Endothelial cell of umbilical vein (primary cell): ENCODE measurements around the gene EDN2.

Experiments
- EZH2 ChIP-seq: IDR thresholded peaks from 2 replicates; pipeline ENCODE4 v1.6.1; 2012; ENCODE audit warnings: borderline replicate concordance, low read depth, mild to moderate bottlenecking, moderate library complexity, low read length, inconsistent platforms; ENCODE audit not compliant: severe bottlenecking
- JUN ChIP-seq: IDR thresholded peaks from 2 replicates; pipeline ENCODE4 v1.6.1; 2011; ENCODE audit warnings: borderline replicate concordance, low read depth; ENCODE audit not compliant: insufficient read length, insufficient read depth
- MYC ChIP-seq: IDR thresholded peaks from one replicate; pipeline ENCODE4 v1.6.1; 2011; ENCODE audit warnings: mild to moderate bottlenecking, low read depth, low read length
- POLR2AphosphoS5 ChIP-seq: IDR thresholded peaks from 2 replicates; pipeline ENCODE4 v1.6.1; 2012; ENCODE audit warnings: low read depth, mild to moderate bottlenecking, control low read depth, low read length, moderate library complexity; ENCODE audit not compliant: insufficient read depth
- TF ChIP-seq, protein P1 (sequence below), 2 donors: IDR thresholded peaks; 1 replicate in 1 of 2; 2 replicates in 1 of 2; pipeline ENCODE4 v1.5.1; 2011; ENCODE audit warnings: low read length in 2 of 2, mild to moderate bottlenecking in 2 of 2, moderate library complexity in 2 of 2, control low read depth in 1 of 2, inconsistent platforms in 1 of 2, low read depth in 1 of 2; ENCODE audit not compliant: insufficient read depth in 1 of 2; ENCODE audit errors: extremely low read depth in 1 of 2

DNA sequence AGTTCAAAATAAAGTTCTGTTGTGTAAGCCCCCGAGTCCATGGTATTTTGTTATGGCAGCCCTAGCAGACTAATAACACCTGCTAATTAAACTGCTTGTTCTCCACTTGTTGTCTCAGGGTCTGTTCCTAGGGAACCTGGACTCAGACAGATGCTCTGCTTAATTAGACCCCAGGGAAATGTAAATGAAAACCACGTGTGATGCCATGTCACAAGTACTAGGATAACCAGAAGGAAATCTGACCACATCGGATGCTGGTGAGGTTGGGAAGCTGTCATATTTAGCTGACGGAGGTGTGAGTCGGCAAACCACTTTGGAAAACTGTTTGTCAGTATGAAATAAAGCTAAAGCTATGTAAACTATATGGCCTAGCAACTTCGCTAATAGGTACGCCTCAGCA, 19.6 kb downstream of the EDN2 start:
- TF ChIP-seq, protein P1, sequence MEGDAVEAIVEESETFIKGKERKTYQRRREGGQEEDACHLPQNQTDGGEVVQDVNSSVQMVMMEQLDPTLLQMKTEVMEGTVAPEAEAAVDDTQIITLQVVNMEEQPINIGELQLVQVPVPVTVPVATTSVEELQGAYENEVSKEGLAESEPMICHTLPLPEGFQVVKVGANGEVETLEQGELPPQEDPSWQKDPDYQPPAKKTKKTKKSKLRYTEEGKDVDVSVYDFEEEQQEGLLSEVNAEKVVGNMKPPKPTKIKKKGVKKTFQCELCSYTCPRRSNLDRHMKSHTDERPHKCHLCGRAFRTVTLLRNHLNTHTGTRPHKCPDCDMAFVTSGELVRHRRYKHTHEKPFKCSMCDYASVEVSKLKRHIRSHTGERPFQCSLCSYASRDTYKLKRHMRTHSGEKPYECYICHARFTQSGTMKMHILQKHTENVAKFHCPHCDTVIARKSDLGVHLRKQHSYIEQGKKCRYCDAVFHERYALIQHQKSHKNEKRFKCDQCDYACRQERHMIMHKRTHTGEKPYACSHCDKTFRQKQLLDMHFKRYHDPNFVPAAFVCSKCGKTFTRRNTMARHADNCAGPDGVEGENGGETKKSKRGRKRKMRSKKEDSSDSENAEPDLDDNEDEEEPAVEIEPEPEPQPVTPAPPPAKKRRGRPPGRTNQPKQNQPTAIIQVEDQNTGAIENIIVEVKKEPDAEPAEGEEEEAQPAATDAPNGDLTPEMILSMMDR (IDR thresholded peaks at IDR 0.05; ENCODE audit: extremely low read depth in 1 of 2, insufficient read depth in 1 of 2, low read depth in 1 of 2, low read length in 2 of 2): no peak
- TF ChIP-seq JUN: no peak
- TF ChIP-seq EZH2: no peak
- TF ChIP-seq MYC: no peak
- TF ChIP-seq POLR2AphosphoS5: no peak
